T-helper 9 cell (primary cell): ENCODE data around the gene DOCK1.

Experiments used
- DNase-seq: peaks from one replicate; pipeline ENCODE4 v3.0.0-alpha.2; 2020

The DOCK1 gene

GRCh38 chr10:127089446-127089845 lies 184.2 kb downstream of the DOCK1 start:
- no peak for DNase-seq

- DNase-seq = no peak
Measured at GRCh38 chr10:127090138-127090537, 184.9 kb downstream of the DOCK1 start.

DNA sequence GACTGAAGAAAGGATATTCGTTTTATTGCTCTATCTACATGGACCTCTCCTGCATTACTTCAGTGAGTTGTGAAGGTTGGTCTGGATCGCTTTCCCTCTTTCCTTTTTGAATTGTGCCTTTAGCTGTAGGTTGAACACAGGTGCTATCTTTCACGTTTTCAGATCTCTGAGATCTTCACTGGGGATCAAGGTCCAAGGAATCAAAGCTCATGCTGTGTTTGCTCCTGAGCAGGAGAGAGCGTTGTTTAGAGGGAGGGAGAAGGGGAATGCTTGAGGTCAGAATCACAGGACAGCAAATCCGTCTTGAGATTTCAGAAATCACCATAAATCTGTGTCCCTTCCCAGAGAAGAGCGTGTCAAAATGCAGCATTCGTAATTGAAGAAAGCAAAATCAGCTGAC lies 186.1 kb downstream of the DOCK1 start:
- DNase-seq = no peak

GRCh38 chr10:127092916-127093315 lies 187.7 kb downstream of the DOCK1 start:
- no peak for DNase-seq

GRCh38 chr10:127094984-127095383 lies 189.8 kb downstream of the DOCK1 start:
- DNase-seq = no peak

DNA sequence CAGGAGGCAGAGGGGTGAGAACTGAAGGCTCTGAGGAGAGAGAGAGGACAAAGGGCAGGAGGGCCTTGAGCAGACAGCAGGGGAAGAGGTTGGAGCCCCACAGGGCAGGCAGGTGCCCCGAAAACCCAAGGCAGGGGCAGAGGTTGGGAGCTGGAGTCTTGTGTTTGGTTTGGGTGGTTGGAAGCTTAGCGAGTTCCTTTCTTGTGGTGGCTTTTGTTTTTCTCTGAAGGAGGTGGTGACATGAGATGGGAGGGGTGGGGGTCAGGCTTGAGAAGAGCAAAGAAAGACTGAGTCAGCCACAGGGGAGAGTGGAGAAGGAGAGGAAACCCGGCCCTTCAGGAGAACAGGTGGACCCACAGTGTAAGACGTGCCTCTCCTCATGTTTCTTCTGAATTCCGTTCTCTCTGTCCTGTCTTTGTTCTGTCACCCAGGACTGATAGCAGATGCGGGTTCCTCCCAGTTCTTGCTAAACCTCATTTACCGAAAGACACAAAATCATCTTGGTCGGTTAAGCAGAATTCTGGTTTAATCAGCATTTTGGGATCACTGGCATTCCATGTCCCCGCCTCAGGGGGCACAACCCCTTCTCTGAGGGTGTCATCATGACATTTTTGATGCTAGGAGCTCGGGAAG lies 195.9 kb downstream of the DOCK1 start:
- DNase-seq = no peak

DNA sequence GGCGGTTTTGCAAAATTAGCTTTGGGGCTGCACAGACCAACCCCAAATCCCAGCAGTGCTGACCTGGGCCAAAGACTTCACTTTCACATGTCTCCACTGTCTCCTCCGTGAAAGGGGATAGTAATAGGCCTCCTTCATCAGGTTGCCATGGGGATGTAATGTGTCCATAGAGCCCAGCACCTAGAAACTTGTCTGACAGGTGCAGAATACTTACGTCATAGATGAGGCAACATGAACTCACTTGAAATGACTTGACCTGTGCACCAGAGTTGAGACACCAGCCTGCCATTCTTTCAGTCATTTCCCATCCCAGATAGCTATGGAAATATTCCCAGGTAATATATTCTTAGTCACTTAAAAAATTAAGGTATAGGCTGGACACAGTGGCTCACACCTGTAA lies 196.9 kb downstream of the DOCK1 start:
- DNase-seq = no peak

GRCh38 chr10:127115100-127115499 lies 209.9 kb downstream of the DOCK1 start:
- no peak for DNase-seq

GRCh38 chr10:127117125-127117524 lies 211.9 kb downstream of the DOCK1 start:
- DNase-seq = no peak

GRCh38 chr10:127118034-127118433 lies 212.8 kb downstream of the DOCK1 start:
- DNase-seq = no peak

GRCh38 chr10:127119936-127120335 lies 214.7 kb downstream of the DOCK1 start:
- no peak for DNase-seq

- no peak for DNase-seq
Measured at GRCh38 chr10:127122831-127123230, 217.6 kb downstream of the DOCK1 start.

- no peak for DNase-seq
Measured at GRCh38 chr10:127123626-127124025, 218.4 kb downstream of the DOCK1 start.

- DNase-seq = no peak
Measured at GRCh38 chr10:127125331-127125730, 220.1 kb downstream of the DOCK1 start.

- DNase-seq = no peak
Measured at GRCh38 chr10:127127822-127128221, 222.6 kb downstream of the DOCK1 start.

- no peak for DNase-seq
Measured at GRCh38 chr10:127129104-127129503, 223.9 kb downstream of the DOCK1 start.

DNA sequence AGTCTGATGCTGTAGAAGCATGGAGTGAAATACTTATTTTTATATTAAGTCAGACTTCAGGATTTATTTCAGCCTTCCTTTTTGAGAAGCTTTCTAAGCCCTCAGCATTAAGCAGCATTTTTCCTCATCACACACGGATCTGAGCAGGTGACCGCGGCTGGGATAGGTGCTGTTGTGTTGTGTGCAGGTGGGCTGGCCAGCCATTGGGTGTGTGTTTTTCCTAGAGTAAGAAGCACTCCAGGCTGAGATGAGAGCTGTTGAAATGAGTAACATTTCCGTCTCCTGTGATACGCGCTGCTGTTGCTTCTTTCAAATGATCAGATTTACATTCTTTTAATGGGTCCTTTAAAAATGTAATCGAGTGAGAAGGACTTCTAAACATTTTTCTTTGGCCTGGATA lies 227.2 kb downstream of the DOCK1 start:
- no peak for DNase-seq

DNA sequence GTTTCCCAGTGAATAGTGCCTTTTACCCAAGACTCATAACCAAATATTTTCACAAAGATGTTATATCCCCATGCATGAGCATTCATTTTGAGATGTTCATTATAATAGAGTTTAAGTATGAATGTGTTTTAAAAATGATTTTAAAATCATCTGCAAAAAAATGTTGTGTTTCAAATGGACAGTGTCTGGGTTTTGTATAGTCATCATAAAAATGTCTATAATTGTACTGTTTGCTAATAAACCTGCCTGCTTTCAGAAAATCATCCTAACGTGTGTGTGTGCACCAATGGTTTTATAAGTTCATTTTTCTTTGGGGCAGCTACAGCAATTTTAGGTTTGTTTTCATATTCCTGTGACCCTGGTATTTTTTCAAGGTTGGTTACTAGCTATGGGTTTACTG lies 228.0 kb downstream of the DOCK1 start:
- DNase-seq = no peak

DNA sequence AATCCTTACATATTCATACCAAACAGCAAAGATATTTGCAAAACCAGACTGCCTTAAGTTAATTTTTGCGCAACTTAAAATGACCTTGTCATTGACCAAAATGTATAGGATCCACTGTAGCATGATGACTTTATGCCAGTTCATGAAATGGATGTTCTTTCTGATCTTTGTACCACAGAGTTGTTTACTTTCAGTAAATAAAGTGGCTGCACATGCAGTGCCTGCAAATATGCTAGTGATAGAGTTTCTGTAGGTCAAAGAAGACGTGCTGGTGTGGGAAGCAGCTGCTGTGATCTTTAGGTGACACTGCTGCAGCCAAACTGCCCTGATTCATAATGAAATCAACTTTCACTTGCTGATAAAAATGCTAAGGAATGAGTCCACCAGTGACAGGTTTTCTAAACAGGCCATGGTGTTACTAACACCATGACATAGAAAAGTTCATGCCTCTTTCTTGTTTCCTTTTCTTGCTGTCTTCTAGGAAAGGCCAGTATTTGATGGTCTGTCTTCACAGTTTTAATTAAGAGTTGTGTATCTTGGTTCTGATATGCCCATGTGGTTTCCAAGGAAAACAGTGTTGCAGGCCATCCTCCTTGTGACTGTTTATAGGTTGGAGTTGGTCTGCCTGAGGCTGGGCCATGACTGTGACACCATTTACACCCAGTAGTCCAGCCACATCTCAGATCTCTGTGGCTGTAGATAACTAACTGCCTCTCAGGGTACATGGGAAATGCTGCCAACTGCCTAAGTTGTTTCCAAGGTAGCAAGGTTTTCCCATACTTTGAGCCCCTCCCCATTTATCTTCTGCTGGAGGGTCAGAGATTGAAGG lies 228.7 kb downstream of the DOCK1 start:
- no peak for DNase-seq

- no peak for DNase-seq
Measured at GRCh38 chr10:127135844-127136577, 230.8 kb downstream of the DOCK1 start.

- no peak for DNase-seq
Measured at GRCh38 chr10:127137391-127137790, 232.2 kb downstream of the DOCK1 start.

GRCh38 chr10:127142136-127142535 lies 236.9 kb downstream of the DOCK1 start:
- DNase-seq = no peak

- DNase-seq = no peak
Measured at GRCh38 chr10:127142856-127143255, 237.6 kb downstream of the DOCK1 start.

DNA sequence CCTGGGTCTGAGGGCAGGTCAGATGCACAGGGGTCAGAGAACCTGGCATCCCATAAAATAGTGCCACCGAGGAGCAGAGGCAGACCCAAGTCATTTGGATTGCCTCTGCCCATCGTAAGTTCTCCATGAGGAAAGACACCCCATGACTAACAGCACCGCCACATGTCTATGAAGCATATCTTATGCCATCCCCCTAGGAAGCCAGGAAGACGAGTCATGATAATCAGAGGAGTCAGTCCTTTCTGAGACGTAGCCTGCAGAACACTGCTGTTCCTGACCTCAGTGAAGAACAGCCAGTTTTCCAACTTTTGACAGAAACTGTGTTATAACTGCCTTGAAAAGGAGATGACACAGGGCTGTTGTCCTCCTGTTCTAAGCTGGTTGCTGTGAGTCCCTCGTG lies 239.9 kb downstream of the DOCK1 start:
- DNase-seq = no peak
